GM21619 (cell line): Measurements from ENCODE around the gene MEIS2.
A peak's percentile ranks its signal among the peaks of the same experiment; 100 is the strongest.

Source experiments
- ATAC-seq: cut with Tn5 transposase; IDR thresholded peaks from one replicate; pipeline ENCODE4 v1.9.1; 2021; ENCODE audit not compliant: unreplicated experiment

The MEIS2 gene

DNA sequence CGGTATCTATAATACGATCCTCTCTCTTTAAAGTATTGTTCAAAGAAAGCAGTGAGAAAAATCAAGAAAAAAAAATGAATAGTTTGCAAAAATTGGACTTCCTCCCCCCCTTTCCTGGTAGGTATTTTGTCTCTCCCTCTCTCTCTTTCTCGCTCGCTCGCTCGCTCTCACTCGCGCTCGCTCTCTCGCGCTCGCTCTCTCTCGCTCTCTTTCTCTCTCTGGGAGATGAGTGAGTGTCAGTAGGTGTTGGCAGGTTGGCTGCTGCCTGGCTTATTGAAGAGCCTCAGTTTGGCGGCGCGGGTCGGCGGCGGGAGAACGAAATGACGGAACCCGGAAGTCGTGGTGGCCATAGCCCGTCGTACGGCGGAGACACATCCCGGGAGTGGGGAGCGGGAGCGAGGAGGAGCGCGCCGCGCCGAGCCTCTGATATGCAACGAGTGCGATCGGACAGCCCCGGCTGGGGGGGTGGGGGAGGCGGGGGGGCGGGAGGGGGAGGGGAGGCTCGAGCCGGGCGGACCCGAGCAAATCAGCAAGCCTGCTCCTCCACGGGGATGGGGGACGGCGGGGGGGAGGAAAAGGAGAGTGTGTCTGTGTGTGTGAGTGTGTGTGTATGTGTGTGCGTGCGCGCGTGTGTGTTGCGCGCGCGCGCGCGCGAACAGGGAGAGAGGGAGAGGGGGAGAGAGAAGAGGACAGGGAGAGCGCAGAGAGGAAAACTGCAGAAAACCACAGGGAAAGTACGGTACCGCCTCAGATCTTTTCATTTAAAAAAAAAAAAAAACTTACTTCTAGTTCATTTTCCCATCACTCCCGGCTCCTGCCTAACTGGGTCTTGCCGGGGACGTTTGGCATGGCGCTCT lies at the start of gene MEIS2:
MEIS2 (minus strand) TSS at position 441 of the 857 bp plus-strand sequence. CDS start 1,083 bp downstream, outside the sequence.
- ATAC-seq = peak; percentile 29

DNA sequence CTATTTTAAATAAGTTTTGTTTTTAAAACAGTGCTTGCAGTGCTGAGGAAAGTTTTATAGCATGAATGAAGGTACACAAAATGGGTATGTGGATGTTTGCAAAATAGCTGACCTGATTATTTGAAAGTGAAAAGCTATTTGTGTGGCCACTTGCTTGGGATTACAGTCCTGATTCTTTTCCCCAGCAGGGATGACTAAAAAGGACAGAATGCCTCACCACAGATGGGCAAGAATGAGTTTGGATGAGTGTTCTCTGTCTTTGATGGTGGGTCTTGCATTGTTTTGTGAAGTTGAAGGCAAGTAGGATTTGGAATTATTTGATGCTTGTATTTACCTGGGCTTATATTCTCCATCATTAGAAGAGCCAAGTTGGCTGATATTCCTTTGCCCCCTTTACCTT lies 48.8 kb upstream of the MEIS2 start:
- ATAC-seq = no peak

DNA sequence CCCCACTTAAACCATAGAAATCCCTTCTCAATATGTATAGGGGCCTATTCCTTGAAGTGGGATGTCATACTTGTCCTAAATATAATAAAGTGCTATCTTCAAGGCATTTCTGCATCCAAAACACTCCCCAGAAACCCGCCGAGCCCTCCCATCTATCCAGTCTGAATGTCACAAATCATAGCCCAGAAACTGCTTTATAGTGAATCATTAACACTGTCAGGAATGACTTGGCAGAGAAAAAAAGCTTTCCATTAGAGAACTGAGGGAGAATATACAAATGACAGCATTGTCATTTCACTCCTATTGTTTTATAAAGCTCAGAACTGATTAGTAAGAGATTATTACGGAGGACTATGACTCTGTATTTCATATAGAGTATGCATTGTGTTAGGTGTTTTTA lies 48.4 kb upstream of the MEIS2 start:
- ATAC-seq = no peak

DNA sequence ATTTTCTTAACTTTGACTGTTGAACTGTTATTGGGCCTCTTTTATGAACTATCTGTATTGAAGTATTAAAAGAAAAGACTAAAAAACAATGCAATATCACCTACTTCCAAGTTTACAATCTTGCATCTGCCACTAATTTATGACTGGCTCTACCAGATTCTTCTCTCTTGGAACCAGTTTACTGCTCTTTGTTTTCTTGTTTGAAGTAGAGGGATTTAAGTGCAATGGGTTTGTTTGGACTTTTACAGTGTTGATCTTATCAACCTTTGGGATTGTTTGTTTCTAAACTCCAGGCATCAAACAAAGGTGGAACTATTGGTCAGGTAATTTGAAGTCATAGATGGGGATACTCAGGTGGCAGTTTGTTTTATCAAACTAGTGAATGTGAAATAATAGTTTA lies 43.0 kb upstream of the MEIS2 start:
- no peak for ATAC-seq

DNA sequence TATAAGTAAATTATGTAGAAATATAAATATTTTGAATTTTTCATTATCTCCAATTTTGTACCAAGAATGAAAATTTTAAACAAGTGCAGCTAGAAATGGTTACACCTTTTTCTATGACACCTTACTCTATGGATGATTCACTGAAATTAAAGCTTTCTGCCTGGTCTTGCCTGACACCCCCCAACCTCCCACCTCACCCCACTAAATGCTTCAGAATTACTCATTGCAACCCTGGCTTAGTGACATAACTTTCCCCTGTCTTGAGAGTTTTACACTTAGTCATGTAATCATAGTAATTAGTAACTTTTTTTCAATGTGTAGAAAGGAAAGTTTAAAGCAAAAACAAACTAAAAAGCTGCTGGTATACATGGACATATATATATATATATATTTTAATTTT lies 42.0 kb upstream of the MEIS2 start:
- ATAC-seq = no peak

DNA sequence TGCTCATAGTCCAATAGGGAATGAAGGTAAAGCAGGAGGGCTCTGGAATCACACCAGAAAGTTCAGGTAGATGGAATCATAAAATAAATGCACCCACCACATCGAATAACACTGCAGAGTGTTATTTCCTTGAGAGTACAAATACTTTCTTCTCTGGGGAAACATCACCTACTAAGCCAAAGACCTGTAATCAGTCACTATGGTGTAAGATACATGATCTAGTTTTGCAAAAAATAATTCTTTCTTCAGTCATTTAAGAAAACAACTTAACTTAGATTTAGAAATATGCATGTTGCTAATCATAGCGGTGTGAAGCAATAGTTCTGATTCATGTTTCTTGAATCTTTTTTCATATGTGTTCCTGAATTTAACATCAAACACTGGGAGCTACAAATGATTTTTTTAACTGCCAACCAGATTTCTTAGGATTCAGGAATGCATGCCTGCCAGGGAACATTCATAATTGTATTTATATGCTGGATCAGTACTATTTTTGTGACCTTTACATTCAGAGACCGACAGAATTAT lies 40.2 kb upstream of the MEIS2 start:
- no peak for ATAC-seq

DNA sequence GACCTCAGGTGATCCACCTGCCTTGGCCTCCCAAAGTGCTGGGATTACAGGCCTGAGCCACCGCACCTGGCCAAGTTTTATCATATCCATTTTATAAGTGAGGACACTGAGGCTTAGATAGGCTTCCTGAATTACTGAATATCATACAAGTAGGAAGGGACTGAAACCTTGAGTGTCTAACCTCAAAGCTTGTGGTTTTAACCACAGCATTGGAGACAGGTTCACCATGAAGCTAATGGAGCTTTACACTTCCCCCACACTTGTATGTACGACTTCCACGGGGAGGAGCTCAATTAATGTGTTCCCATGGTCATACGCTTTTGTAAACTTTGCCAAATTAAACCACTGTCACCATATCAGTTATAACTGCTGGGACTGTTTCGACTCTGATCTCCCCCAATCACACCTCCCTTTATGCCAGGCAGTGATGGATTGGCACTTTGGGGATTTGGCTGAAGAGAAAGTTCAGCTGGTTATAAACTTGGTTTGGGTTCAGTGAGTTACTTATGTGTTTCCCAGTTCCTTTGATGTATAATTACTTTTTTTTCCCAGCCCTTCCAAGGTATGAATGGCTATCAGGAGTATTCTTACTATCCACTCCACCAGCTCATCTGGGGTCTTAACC lies 38.4 kb upstream of the MEIS2 start:
- ATAC-seq = no peak

DNA sequence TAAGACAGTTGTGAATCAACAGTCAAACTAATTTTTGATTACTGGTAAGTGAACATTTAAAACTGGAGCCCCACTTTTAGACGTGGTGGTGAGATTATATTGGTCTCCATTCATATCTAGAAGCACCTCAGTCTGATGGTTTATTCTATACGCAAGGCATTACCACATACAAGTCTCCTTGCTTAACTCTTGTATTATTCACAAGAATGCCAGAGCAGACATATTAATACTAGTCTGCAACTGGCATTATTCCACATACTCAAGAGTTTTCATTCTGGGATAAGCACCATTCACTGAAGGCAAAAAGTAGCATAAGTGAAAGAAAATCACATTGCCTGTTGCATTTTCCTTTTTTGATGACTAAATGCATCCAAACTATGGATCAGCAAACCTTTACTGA lies 36.9 kb upstream of the MEIS2 start:
- ATAC-seq = no peak

DNA sequence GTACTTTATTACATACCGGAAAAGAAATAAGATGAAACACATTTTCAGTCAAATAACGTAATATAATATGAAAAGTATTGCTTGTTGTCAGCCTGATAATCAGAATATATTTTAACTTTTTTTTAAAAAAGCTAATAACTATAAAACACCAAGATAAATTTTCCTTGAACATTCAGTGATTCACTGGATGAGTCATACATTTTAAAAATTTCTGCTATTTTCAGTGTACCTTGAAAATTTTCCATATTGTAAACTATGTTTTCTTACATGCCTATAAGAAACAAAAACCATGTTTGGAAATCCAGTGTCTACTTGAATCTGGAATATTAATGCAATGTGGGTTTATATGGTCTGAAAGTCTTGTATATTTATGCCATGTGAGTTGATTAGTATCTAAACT lies 36.3 kb upstream of the MEIS2 start:
- ATAC-seq = no peak

DNA sequence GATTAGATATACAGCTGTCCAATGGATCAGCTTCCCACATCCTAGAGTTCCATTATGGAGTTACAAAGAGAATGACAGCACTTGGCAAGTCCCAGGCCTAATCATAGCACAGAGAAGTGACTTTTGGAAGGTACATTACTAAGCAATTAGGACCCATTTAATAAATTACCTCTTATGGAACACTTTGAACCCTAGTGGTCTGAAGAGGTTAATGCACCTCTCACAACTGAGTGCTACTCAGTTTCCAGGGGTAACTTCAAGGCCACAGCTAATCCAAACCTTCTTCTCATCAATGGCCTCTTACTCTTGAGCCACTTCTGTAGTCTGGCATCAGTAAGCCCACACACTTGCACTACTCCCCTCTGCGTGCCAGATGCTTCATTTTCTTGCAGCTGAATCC lies 34.9 kb upstream of the MEIS2 start:
- ATAC-seq = peak; percentile 80

DNA sequence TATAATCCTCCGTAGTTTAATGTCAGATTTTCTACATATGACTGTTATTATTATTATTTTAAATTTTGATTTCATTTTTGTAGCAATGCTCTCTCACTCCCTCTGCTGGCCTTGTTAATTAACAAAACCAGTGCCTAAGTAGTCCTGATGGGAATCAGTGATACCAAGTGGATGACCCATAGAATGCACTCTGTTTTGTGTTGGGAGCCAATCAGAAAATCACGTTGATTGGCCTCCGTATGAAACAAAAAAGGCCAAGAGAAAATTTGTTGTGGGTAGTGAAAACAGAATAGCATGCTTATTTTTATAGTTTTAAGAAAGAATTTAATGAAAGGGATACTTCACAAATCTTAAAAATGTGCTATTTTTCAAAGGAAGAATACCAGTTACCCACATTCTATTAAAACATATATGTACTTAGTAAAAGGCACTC lies 34.4 kb upstream of the MEIS2 start:
- no peak for ATAC-seq

DNA sequence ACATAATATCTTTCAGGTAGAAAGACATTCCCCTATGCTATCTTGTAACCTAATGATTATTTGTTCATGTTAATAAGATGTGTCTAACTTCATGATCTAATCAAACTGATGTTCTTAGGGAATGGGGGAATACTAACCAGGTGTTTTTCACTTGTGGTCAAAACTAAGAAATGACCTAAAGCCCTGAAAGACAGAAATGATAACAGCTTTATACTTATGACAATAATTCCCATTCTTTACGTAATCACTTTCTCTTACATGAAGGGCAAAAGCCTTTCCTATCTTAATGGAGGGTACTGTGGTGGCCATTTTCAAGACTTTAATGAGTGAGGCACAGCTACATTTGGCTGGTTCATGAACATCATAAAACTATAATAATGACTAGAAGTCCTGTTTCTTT lies 33.9 kb upstream of the MEIS2 start:
- no peak for ATAC-seq

DNA sequence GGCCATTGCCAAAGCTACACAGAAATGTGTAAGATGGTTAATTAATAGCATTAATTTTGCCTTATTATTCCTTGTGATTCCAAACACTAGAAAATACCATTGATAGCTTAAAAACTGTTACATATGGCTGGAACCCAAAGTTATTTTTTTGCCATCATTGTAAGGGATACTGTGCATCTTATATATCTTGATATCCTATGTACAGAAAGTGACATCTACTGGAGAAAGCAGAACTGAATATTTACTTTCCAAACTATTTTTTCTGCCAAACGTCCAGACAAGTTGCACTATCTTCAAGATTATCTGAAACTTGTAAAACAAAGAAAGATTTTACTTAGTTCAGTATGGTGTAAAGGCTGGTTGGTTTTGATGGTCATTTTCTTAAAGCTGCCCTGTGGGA lies 33.3 kb upstream of the MEIS2 start:
- no peak for ATAC-seq

DNA sequence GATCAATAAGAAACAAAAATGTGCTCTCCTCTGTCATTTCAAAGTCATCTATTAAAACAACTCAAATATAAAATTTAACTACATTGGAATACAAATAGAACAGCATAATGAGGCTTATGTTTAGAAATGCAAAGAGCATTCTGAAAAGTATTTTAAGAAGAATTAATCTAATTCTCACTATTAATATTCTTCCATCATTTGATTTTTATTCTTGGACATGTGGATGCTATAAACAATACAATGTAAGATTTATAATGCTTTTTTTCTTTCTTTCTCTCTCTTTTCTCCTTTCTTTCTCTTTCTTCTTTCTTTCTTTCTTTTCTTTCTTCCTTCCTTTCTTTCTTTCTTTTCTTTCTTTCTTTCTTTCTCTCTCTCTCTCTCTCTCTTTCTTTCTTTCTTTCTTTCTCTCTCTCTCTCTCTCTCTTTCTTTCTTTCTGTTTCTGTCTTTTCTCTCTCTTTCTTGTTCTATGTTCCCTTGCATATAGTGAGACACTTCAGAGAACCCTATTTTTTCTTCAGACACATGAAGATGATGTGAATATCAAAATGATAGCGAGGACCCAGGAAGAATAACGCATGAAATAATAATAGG lies 32.6 kb upstream of the MEIS2 start:
- no peak for ATAC-seq

DNA sequence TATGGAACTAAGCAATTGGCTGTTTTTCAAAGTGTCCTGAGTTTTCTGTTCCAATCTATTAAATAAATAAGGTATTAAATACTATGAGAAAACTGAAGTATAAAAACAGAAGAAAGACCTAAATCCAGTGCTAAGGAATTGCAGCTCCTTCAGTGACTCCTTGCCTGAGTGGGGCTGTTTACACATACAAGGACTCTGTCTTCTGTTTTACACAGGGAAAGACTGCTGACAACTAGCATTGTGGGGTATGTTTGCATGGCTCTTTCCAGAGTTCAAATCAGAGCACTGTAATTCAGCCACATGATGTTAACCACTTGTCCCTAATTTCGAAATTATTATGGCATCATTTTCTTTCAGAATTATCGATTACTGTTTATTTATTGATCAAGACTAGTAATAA lies 31.3 kb upstream of the MEIS2 start:
- ATAC-seq = no peak

DNA sequence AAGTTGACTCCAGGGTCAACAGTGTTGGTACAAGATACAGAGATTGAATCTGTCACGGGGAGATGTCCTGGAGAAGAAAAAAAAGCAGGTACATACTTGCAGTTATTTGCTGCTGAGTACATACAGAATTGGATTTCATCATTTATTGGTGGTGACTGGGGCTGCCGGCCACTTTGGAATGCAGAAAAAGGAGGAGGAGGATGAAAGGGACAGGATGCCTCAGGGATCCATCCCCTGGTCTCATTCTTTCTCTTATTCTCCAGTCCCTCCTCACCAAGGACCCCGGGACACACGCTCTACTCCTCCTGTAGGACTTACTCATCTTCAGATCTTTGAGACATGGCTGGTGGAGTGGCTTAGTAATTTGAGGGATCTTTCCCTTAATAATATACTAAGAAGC lies 30.0 kb upstream of the MEIS2 start:
- no peak for ATAC-seq

DNA sequence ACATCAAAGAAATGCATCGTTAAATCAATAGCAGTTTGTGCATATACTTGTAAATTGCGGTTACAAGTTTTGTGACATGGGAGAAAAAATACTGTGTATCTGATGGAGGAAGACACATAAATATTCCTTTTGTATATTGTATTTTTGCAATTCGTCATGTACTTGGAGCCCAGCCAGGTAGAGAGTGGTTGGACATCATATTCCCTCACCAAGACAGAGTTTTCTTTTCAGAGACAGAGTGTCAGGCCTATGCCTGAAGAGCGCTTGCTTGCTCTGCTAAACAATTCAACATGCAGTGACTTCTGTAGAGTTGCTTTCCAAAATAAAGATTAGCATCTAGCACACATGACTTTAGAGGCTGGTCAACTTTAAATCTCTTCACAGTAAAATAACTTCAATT lies 24.8 kb upstream of the MEIS2 start:
- ATAC-seq = no peak

DNA sequence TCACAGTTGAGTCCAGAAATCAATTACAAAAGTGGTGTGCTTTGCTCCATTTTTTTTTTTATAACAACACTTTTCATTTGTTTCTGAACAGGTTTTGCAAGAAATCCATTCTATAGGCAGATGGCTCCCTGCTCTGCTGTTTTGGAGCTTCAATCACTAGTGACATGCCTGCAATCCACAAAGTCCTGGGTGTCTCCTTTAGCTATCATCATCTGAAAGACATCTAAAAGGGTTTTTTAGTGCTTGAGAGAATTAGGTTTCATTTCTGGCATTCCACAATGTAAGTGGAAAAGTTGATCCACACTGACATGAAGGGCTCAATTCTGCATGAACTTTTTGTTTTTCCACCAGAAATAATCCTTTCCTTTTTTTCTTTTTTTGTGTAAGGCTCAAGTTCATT lies 24.0 kb upstream of the MEIS2 start:
- ATAC-seq = no peak

DNA sequence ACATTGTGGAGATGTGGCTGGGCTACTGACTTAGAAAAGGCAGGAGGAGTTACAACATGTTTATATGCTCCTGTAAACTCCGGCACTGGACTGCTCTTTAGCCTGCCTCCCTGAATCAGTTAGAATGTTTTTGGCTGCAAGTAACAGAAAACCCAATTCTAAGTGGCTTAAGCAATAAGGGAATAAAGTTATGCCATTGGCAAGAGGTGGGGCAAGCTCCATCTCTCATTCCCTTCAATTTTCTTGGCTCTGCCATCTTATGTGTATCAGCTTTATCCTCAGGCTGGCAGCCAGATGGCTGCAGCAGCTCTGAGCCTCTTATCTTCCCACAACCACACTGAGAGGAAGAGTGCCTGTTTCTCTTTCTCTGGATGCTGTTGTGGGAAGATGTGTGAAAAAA lies 22.4 kb upstream of the MEIS2 start:
- ATAC-seq = no peak

DNA sequence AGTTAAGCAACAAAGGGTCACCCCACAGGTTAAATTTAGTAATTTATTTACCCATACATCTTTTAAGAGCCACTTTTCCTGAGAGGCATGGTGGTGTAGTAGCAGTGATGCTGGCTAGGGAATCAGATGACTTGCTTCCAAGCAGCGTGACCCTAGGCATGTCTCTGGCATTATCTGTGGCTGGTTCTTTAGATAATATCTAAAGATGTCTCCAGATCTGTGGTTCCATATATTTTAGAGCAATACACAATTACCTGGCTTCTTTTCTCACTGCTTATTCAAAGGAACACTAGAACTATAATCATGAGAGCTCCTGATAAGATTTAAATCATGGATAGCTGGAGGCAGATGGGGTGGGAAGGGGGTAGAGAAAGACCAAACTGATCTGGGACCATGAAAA lies 21.1 kb upstream of the MEIS2 start:
- no peak for ATAC-seq

DNA sequence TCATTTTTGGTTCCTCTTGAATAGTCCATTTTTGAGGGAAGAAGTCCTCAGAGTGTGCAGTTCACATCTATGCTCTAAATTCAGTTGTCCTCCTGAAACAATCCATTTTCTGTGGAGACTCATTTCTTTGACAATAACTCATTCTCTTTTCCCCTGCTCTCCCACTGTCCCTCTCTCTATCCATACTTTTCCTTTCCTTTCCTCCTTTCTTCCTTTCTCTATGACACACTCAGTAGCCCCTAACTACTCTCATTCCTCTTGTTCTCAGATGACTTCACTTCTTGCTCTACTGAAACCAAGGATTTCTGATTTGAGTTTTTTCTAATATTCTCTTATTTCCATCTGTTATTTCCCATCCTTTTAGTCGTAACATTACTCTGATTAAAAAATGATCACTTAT lies 16.7 kb upstream of the MEIS2 start:
- ATAC-seq = no peak

DNA sequence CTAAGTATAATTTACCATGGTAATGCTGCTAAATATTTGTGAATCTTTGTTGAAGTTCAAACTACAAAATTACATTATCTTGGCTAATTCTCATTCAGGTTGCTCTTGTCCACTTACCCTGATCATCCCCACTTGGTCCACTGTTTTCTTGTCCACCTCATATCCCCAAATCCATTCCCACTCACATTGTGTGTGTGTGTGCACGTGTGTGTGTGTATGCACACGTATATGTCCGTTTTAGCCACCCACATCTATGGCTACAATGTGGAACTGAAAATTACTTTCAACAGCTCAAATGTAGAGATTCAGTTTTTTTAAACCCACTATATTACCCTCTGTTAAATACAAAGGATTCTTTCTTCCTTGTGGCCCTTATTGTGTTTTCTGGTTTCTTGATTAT lies 15.2 kb upstream of the MEIS2 start:
- no peak for ATAC-seq
